ENCODE results near the gene TEAD1. TPM values are rescaled to one million over a fixed set of nuclear protein-coding genes. Genes with fewer than 3 reads are reported as not detected.

The TEAD1 gene
- total RNA-seq, 2 experiments from 2014 or later = 0.59 to 0.65 TPM

GRCh38 chr11:12640926-12641849 lies 33.0 kb upstream of the TEAD1 start:
- Mint-ChIP-seq H3K27me3 (peaks cover 14% of the 10 kb centered on the region), H3K27ac (no peak overlapping the region)
- ATAC-seq = no peak

GRCh38 chr11:12642040-12642439 lies 32.2 kb upstream of the TEAD1 start:
- Mint-ChIP-seq H3K27me3 (peaks cover 15% of the 10 kb centered on the region), H3K36me3 (ENCODE audit: low read depth) (no peaks in the 10 kb centered on the region), H3K9me3 (ENCODE audit: low read depth) (no peaks in the 10 kb centered on the region), H3K4me3 (no peak overlapping the region), H3K27ac (no peak overlapping the region), H3K4me1 (no peaks in the 10 kb centered on the region)
- intact Hi-C loops (cut with DNase I, micrococcal nuclease) = no loop called here
- CTCF ChIA-PET = interaction anchor here (0.6 to 1.4 kb wide), 2 partner anchors 10 to 36 kb away, joined by 3 read pairs; no protein-coding TSS in a partner anchor
- DNase-seq (no peak), ATAC-seq (no peak)
- POLR2A ChIA-PET = no interaction called here

More at GRCh38 chr11:12640926-12641849, 33.0 kb upstream of the TEAD1 start:
- H3K36me3 Mint-ChIP-seq (ENCODE audit: low read depth) = no peaks in the 10 kb centered on the region
- ChIA-PET CTCF (interaction anchor here (1.4 kb wide), 1 partner anchor 11 kb away, joined by 3 read pairs; no protein-coding TSS in a partner anchor), POLR2A (no interaction called here)
- no peak overlapping the region for H3K4me3 Mint-ChIP-seq
- no peaks in the 10 kb centered on the region for H3K9me3 Mint-ChIP-seq (ENCODE audit: low read depth)
- DNase-seq = no peak
- no peaks in the 10 kb centered on the region for H3K4me1 Mint-ChIP-seq
- intact Hi-C loops (cut with DNase I, micrococcal nuclease) = no loop called here

- CTCF ChIA-PET = interaction anchor here (1.4 kb wide), 1 partner anchor 10 kb away, joined by 3 read pairs; no protein-coding TSS in a partner anchor
- no peak overlapping the region for H3K4me3 Mint-ChIP-seq
- intact Hi-C loops (cut with DNase I, micrococcal nuclease) = no loop called here
- H3K9me3 Mint-ChIP-seq (ENCODE audit: low read depth) = no peaks in the 10 kb centered on the region
- H3K4me1 Mint-ChIP-seq = no peaks in the 10 kb centered on the region
- ATAC-seq (no peak), DNase-seq (no peak)
- POLR2A ChIA-PET = no interaction called here
- H3K27ac Mint-ChIP-seq = no peak overlapping the region
- H3K27me3 Mint-ChIP-seq = peaks cover 15% of the 10 kb centered on the region
- H3K36me3 Mint-ChIP-seq (ENCODE audit: low read depth) = no peaks in the 10 kb centered on the region
Observed at GRCh38 chr11:12642806-12643428, 31.3 kb upstream of the TEAD1 start.

- ATAC-seq (no peak), DNase-seq (no peak)
- H3K4me3 Mint-ChIP-seq = no peak overlapping the region
- intact Hi-C loops (cut with DNase I, micrococcal nuclease) = no loop called here
- H3K27ac Mint-ChIP-seq = no peak overlapping the region
- CTCF ChIA-PET = interaction anchor here (0.6 kb wide), 1 partner anchor 42 kb away, joined by 3 read pairs; no protein-coding TSS in a partner anchor
- H3K27me3 Mint-ChIP-seq = peaks cover 11% of the 10 kb centered on the region
- POLR2A ChIA-PET = no interaction called here
- H3K4me1 Mint-ChIP-seq = no peaks in the 10 kb centered on the region
- H3K36me3 Mint-ChIP-seq (ENCODE audit: low read depth) = no peaks in the 10 kb centered on the region
- H3K9me3 Mint-ChIP-seq (ENCODE audit: low read depth) = no peaks in the 10 kb centered on the region
Observed at GRCh38 chr11:12646478-12646877, 27.7 kb upstream of the TEAD1 start.

GRCh38 chr11:12653729-12654128 lies 20.5 kb upstream of the TEAD1 start:
- DNase-seq (no peak), ATAC-seq (no peak)
- CTCF ChIA-PET = interaction anchor here (0.8 to 1.2 kb wide), 2 partner anchors 54 to 312 kb away, joined by 3 to 4 read pairs; no protein-coding TSS in a partner anchor
- Mint-ChIP-seq H3K9me3 (ENCODE audit: low read depth) (peaks cover 3% of the 10 kb centered on the region), H3K27ac (no peak overlapping the region), H3K4me3 (no peak overlapping the region), H3K4me1 (no peaks in the 10 kb centered on the region), H3K36me3 (ENCODE audit: low read depth) (no peaks in the 10 kb centered on the region), H3K27me3 (peaks cover 3% of the 10 kb centered on the region)
- intact Hi-C loops (cut with DNase I, micrococcal nuclease) = no loop called here
- POLR2A ChIA-PET = no interaction called here

- no peak overlapping the region for H3K4me3 Mint-ChIP-seq
- CTCF ChIA-PET = no interaction called here
- H3K4me1 Mint-ChIP-seq = no peaks in the 10 kb centered on the region
- POLR2A ChIA-PET = no interaction called here
- no peaks in the 10 kb centered on the region for H3K36me3 Mint-ChIP-seq (ENCODE audit: low read depth)
- no peak for DNase-seq
- no peak overlapping the region for H3K27ac Mint-ChIP-seq
- intact Hi-C loops (cut with DNase I, micrococcal nuclease) = no loop called here
- no peak for ATAC-seq
- peaks cover 3% of the 10 kb centered on the region for H3K9me3 Mint-ChIP-seq (ENCODE audit: low read depth)
- H3K27me3 Mint-ChIP-seq = peaks cover 10% of the 10 kb centered on the region
Observed at GRCh38 chr11:12655842-12656241, 18.4 kb upstream of the TEAD1 start.

- ATAC-seq = no peak
- Mint-ChIP-seq H3K36me3 (ENCODE audit: low read depth) (no peaks in the 10 kb centered on the region), H3K27ac (no peak overlapping the region), H3K27me3 (peaks cover 17% of the 10 kb centered on the region), H3K4me1 (no peaks in the 10 kb centered on the region), H3K4me3 (no peak overlapping the region), H3K9me3 (ENCODE audit: low read depth) (peaks cover 3% of the 10 kb centered on the region)
- intact Hi-C loops (cut with DNase I, micrococcal nuclease) = no loop called here
- POLR2A ChIA-PET = no interaction called here
- DNase-seq = no peak
- CTCF ChIA-PET = no interaction called here
Observed at GRCh38 chr11:12657336-12657735, 16.9 kb upstream of the TEAD1 start.

GRCh38 chr11:12657981-12658380 lies 16.2 kb upstream of the TEAD1 start:
- H3K4me1 Mint-ChIP-seq = no peaks in the 10 kb centered on the region
- no peaks in the 10 kb centered on the region for H3K36me3 Mint-ChIP-seq (ENCODE audit: low read depth)
- no peak for ATAC-seq
- POLR2A ChIA-PET = no interaction called here
- DNase-seq = no peak
- CTCF ChIA-PET = no interaction called here
- no peak overlapping the region for H3K4me3 Mint-ChIP-seq
- H3K27me3 Mint-ChIP-seq = peaks cover 19% of the 10 kb centered on the region
- H3K27ac Mint-ChIP-seq = no peak overlapping the region
- peaks cover 3% of the 10 kb centered on the region for H3K9me3 Mint-ChIP-seq (ENCODE audit: low read depth)
- intact Hi-C loops (cut with DNase I, micrococcal nuclease) = no loop called here

- ATAC-seq (no peak), DNase-seq (no peak)
- H3K4me1 Mint-ChIP-seq = no peaks in the 10 kb centered on the region
- H3K9me3 Mint-ChIP-seq (ENCODE audit: low read depth) = no peaks in the 10 kb centered on the region
- ChIA-PET POLR2A (no interaction called here), CTCF (interaction anchor here (0.7 kb wide), 1 partner anchor 10 kb away, joined by 3 read pairs; no protein-coding TSS in a partner anchor)
- peaks cover 38% of the 10 kb centered on the region for H3K27me3 Mint-ChIP-seq
- no peaks in the 10 kb centered on the region for H3K36me3 Mint-ChIP-seq (ENCODE audit: low read depth)
- H3K27ac Mint-ChIP-seq = no peak overlapping the region
- H3K4me3 Mint-ChIP-seq = no peak overlapping the region
- intact Hi-C loops (cut with DNase I, micrococcal nuclease) = no loop called here
Observed at GRCh38 chr11:12662101-12662689, 12.0 kb upstream of the TEAD1 start.

- intact Hi-C loops (cut with DNase I, micrococcal nuclease) = no loop called here
- ChIA-PET CTCF (interaction anchor here (0.7 kb wide), 1 partner anchor 227 kb away, joined by 3 read pairs; no protein-coding TSS in a partner anchor), POLR2A (no interaction called here)
- peaks cover 55% of the 10 kb centered on the region for H3K27me3 Mint-ChIP-seq
- DNase-seq (no peak), ATAC-seq (no peak)
- no peaks in the 10 kb centered on the region for H3K36me3 Mint-ChIP-seq (ENCODE audit: low read depth)
- H3K4me3 Mint-ChIP-seq = no peak overlapping the region
- no peaks in the 10 kb centered on the region for H3K9me3 Mint-ChIP-seq (ENCODE audit: low read depth)
- no peak overlapping the region for H3K27ac Mint-ChIP-seq
- H3K4me1 Mint-ChIP-seq = no peaks in the 10 kb centered on the region
Observed at GRCh38 chr11:12664385-12664784, 9.8 kb upstream of the TEAD1 start.

GRCh38 chr11:12666915-12667314 lies 7.3 kb upstream of the TEAD1 start:
- Mint-ChIP-seq H3K27me3 (peaks cover 57% of the 10 kb centered on the region), H3K4me1 (no peaks in the 10 kb centered on the region), H3K36me3 (ENCODE audit: low read depth) (no peaks in the 10 kb centered on the region), H3K27ac (no peak overlapping the region), H3K4me3 (no peak overlapping the region), H3K9me3 (ENCODE audit: low read depth) (no peaks in the 10 kb centered on the region)
- intact Hi-C loops (cut with DNase I, micrococcal nuclease) = no loop called here
- POLR2A ChIA-PET = no interaction called here
- CTCF ChIA-PET = interaction anchor here (0.9 kb wide), 1 partner anchor 12 kb away, joined by 3 read pairs; no protein-coding TSS in a partner anchor
- DNase-seq (no peak), ATAC-seq (no peak)

Data from activated CD4-positive, alpha-beta T cell treated with anti-CD3 and anti-CD28 coated beads for 36 hours (primary cell).